Fibroblast of the aortic adventitia (primary cell): ENCODE measurements around the gene ALDH16A1. TPM values are rescaled to one million over a fixed set of nuclear protein-coding genes. Genes with fewer than 3 reads are reported as not detected.
"Not testable (repeated sequence)": the region's sequence is repeated elsewhere in the genome, so short reads cannot be mapped to it uniquely, and the experiment has no call there.

ENCODE experiments used
- DNase-seq: peaks from one replicate; pipeline ENCODE4 v3.0.0-alpha.2; 2010; ENCODE audit warnings: low read depth
- H3K4me3 ChIP-seq: 2 replicates; pipeline ENCODE4 v1.5.1; 2011; ENCODE audit warnings: low read depth, mild to moderate bottlenecking, control low read depth, low read length, moderate library complexity
- CTCF ChIP-seq: IDR thresholded peaks from 2 replicates; pipeline ENCODE4 v1.5.1; 2011; ENCODE audit warnings: mild to moderate bottlenecking, low read length, control low read depth, inconsistent platforms; ENCODE audit not compliant: insufficient read depth
- total RNA-seq: library from RNA; depleted of rRNA; stranded (reverse); fragments of >200 nt; gene quantifications from 2 replicates; pipeline ENCODE4 v1.2.3, GENCODE V29; 2012; ENCODE audit warnings: low replicate concordance

ALDH16A1 gene
- total RNA-seq, 1 donor: 25.0 TPM

- DNase-seq: no peak
- no peak for TF ChIP-seq CTCF
- no peak overlapping the region for H3K4me3 ChIP-seq
These were observed 3.3 kb downstream of the ALDH16A1 start for GRCh38 chr19:49456326-49456725.

GRCh38 chr19:49458567-49458903 is 5.5 kb downstream of the ALDH16A1 start:
- DNase-seq: no peak
- no peak overlapping the region for H3K4me3 ChIP-seq
- TF ChIP-seq CTCF: no peak

- no peak overlapping the region for H3K4me3 ChIP-seq
- no peak for TF ChIP-seq CTCF
- no peak for DNase-seq
These were observed 6.4 kb downstream of the ALDH16A1 start for GRCh38 chr19:49459388-49459787.

GRCh38 chr19:49461130-49461529 is 8.1 kb downstream of the ALDH16A1 start:
- not testable (repeated sequence) for DNase-seq, H3K4me3 ChIP-seq

- H3K4me3 ChIP-seq: no peak overlapping the region
- DNase-seq: no peak
- TF ChIP-seq CTCF: no peak
These were observed 8.6 kb downstream of the ALDH16A1 start for GRCh38 chr19:49461656-49462055.

GRCh38 chr19:49462492-49462891 is 9.5 kb downstream of the ALDH16A1 start:
- no peak for TF ChIP-seq CTCF
- no peak overlapping the region for H3K4me3 ChIP-seq
- no peak for DNase-seq

- DNase-seq: no peak
- no peak for TF ChIP-seq CTCF
- H3K4me3 ChIP-seq: no peak overlapping the region
These were observed 11.1 kb downstream of the ALDH16A1 start for GRCh38 chr19:49463960-49464740.
